Measurements from ENCODE around the gene MARCKSL1.
"Not testable (repeated sequence)": the region's sequence is repeated elsewhere in the genome, so short reads cannot be mapped to it uniquely, and the experiment has no call there.

The MARCKSL1 gene

DNA sequence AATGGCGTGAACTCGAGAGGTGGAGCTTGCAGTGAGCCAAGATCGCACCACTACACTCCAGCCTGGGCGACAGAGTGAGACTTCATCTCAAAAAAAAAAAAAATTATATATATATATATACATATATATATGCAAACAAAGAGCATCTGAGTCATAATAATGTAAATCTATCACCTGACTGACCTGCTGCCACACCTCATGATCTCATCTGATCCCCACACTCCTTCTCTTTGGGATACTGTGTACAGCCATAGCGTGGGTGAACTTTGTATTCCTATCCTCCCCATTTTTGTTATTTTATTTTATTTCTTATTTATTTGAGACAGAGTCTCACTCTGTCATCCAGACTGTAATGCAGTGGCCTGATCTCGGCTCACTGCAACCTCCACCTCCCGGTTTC, 46.8 kb downstream of the MARCKSL1 start:
- DNase-seq (ENCODE audit: low spot score) = no peak

DNA sequence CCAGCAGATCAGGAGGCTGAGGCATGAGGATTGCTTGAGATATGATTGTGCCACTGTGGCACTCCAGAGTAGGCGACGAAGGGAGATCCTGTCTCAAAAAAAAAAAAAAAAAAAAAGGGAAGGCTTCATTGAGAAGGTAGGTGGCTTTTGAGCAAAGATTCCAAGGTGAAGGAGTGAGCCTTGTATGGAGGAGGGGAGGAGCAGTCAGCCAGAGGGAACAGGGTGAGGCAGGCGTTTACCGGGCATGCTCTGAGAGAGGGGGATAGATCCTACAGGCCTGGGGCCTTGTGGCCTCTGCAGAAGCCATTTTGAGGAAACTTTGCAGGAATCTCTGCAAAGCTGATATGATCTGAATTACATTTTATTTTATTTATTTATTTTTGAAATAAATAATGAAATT, 49.3 kb downstream of the MARCKSL1 start:
- DNase-seq (ENCODE audit: low spot score) = no peak

DNA sequence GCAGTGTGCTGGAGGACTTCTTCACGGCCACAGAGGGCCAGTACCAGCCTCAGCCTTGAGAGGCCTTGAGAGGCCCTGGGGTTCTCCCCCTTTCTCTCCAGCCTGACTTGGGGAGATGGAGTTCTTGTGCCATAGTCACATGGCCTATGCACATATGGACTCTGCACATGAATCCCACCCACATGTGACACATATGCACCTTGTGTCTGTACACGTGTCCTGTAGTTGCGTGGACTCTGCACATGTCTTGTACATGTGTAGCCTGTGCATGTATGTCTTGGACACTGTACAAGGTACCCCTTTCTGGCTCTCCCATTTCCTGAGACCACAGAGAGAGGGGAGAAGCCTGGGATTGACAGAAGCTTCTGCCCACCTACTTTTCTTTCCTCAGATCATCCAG, 50.4 kb downstream of the MARCKSL1 start:
- DNase-seq (ENCODE audit: low spot score) = no peak

DNA sequence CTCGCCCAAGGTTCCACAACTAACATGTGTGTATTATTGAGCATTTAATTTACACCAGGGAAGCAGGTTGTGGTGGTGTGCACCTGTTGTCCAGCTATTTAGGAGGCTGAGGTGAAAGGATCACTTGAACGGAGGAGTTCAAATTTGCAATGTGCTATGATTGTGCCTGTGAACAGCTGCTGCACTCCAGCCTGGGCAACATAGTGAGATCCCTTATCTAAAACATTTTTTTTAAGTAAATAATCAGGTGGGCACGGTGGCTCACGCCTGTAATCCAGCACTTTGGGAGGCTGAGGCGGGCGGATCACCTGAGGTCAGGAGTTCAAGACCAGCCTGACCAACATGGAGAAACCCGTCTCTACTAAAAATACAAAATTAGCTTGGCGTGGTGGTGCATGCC, 51.3 kb downstream of the MARCKSL1 start:
- not testable (repeated sequence) for DNase-seq (ENCODE audit: low spot score)

All from CD4-positive, alpha-beta T cell treated with Interleukin-2 at 100 ng/mL for 4 hours (primary cell).